Stimulated activated CD4-positive, alpha-beta T cell treated with anti-CD3 and anti-CD28 coated beads, Interleukin-4, amount 100 ng/mL, for 48 hours (primary cell): ENCODE data around the gene LPAR6.

Experiments
- DNase-seq, 2 donors: peaks; one replicate each; pipeline ENCODE4 v3.0.0-alpha.2; 2020; ENCODE audit warnings: low read depth in 2 of 2

LPAR6 gene

GRCh38 chr13:48370815-48371214 lies 42.1 kb downstream of the LPAR6 start:
- no peak for DNase-seq

- DNase-seq = no peak
Observed at GRCh38 chr13:48369988-48370387, 42.9 kb downstream of the LPAR6 start.
